Naive thymus-derived CD4-positive, alpha-beta T cell (primary cell): ENCODE results near the gene FGD1. TPM values are rescaled to one million over a fixed set of nuclear protein-coding genes. Genes with fewer than 3 reads are reported as not detected.
"Not testable (repeated sequence)": the region's sequence is repeated elsewhere in the genome, so short reads cannot be mapped to it uniquely, and the experiment has no call there.

Experiments
- ATAC-seq: fragments of 150-1000 bp; cut with Tn5 transposase; 2 replicates; pipeline ENCODE4 v1.10.0; 2021; ENCODE audit warnings: mild to moderate bottlenecking, moderate library complexity
- CTCF ChIA-PET: fragments of 350-600 bp; sonication (Branson Sonifier 250); formaldehyde crosslinking; loops from one replicate; lab custom pipeline; 2021; ENCODE audit warnings: antibody characterized with exemption; lab: Charles Lee
- POLR2A ChIA-PET: fragments of 350-600 bp; sonication (Branson Sonifier 250); formaldehyde crosslinking; loops from one replicate; lab custom pipeline; 2021; ENCODE audit warnings: antibody characterized with exemption, inconsistent platforms; lab: Charles Lee
- DNase-seq, 9 donors: peaks; one replicate each; pipeline versions ENCODE4 v3.0.0 to v3.0.0-alpha.2; 2020 to 2022; ENCODE audit warnings: mixed read lengths in 1 of 9
- H3K27ac ChIP-seq: one replicate; pipeline ENCODE4 v1.7.0; 2013; ENCODE audit warnings: mild to moderate bottlenecking, low read depth, low read length, moderate library complexity
- H3K27me3 ChIP-seq, 2 donors: one replicate each; pipeline ENCODE4 v1.7.0; 2013; ENCODE audit warnings: low read length in 2 of 2, mild to moderate bottlenecking in 2 of 2, moderate library complexity in 2 of 2; ENCODE audit not compliant: control insufficient read depth in 2 of 2, insufficient read depth in 2 of 2
- H3K36me3 ChIP-seq, 3 experiments: 1 replicate in 2 of 3; 2 replicates in 1 of 3; pipeline ENCODE4 v1.7.0; 2013; ENCODE audit warnings: low read length in 3 of 3, mild to moderate bottlenecking in 3 of 3, moderate library complexity in 1 of 3; ENCODE audit not compliant: insufficient read depth in 3 of 3, control insufficient read depth in 2 of 3
- H3K4me1 ChIP-seq, 2 donors: one replicate each; pipeline ENCODE4 v1.7.0; 2013; ENCODE audit warnings: low read length in 2 of 2, mild to moderate bottlenecking in 2 of 2, moderate library complexity in 1 of 2; ENCODE audit not compliant: control insufficient read depth in 2 of 2, insufficient read depth in 2 of 2
- H3K4me3 ChIP-seq: 2 replicates; pipeline ENCODE4 v1.7.0; 2013; ENCODE audit warnings: mild to moderate bottlenecking, low read length
- H3K9me3 ChIP-seq, 3 experiments: 1 replicate in 2 of 3; 2 replicates in 1 of 3; pipeline ENCODE4 v1.7.0; 2013; ENCODE audit warnings: low read length in 3 of 3; ENCODE audit not compliant: control insufficient read depth in 2 of 3
- H3K27ac Mint-ChIP-seq, 9 donors: one replicate each; pipeline ENCODE4 v1.8.0; 2020 to 2022; ENCODE audit warnings: mixed read lengths in 9 of 9, mild to moderate bottlenecking in 8 of 9, moderate library complexity in 5 of 9, inconsistent platforms in 2 of 9
- H3K27me3 Mint-ChIP-seq, 5 donors: one replicate each; pipeline ENCODE4 v1.8.0; 2021 to 2022; ENCODE audit warnings: mixed read lengths in 5 of 5, mild to moderate bottlenecking in 1 of 5
- H3K36me3 Mint-ChIP-seq, 5 donors: one replicate each; pipeline ENCODE4 v1.8.0; 2020 to 2022; ENCODE audit warnings: mixed read lengths in 5 of 5, mild to moderate bottlenecking in 3 of 5, inconsistent platforms in 1 of 5
- H3K4me1 Mint-ChIP-seq, 7 donors: one replicate each; pipeline ENCODE4 v1.8.0; 2020 to 2022; ENCODE audit warnings: mixed read lengths in 7 of 7, mild to moderate bottlenecking in 3 of 7, inconsistent platforms in 1 of 7
- H3K4me3 Mint-ChIP-seq, 10 donors: one replicate each; pipeline ENCODE4 v1.8.0; 2020 to 2022; ENCODE audit warnings: mild to moderate bottlenecking in 10 of 10, mixed read lengths in 10 of 10, moderate library complexity in 6 of 10, inconsistent platforms in 2 of 10
- H3K9me3 Mint-ChIP-seq, 11 donors: one replicate each; pipeline ENCODE4 v1.8.0; 2020 to 2022; ENCODE audit warnings: mixed read lengths in 11 of 11, mild to moderate bottlenecking in 4 of 11, inconsistent platforms in 1 of 11, moderate library complexity in 1 of 11
- intact Hi-C, 2 donors: fragments of 100-400 bp; cut with micrococcal nuclease; formaldehyde crosslinking; loops; one replicate each; pipeline ENCODE4 v1.15.1; 2023
- polyA plus RNA-seq, 2 donors: library from polyadenylated mRNA; unstranded; fragments of 300-500 nt; fragmentation: Illumina TruSeq; gene quantifications; one replicate each; pipeline ENCODE4 v1.2.3, GENCODE V29; 2021
- total RNA-seq, 6 experiments: library from RNA in 5 of 6; stranded (reverse) in 5 of 6; gene quantifications; 1 replicate in 5 of 6; 2 replicates in 1 of 6; pipeline ENCODE4 v1.2.3 and lab custom pipeline; 2021 to 2026

The FGD1 gene
- under 1 TPM in 2 of 5 experiments, not detected in 3; 0.07 to 0.11 TPM for total RNA-seq
- polyA plus RNA-seq: 1 to 10 TPM; 1.0 to 1.1 TPM
- not detected for total RNA-seq (lab: John Stamatoyannopoulos, UW)

GRCh38 chrX:54495814-54496516 is at the start of gene FGD1:
TSS of gene FGD1 (minus strand) at chrX:54496234. CDS start at chrX:54495432, 802 bp downstream.
- no peak within 1 kb of the TSS for H3K27ac ChIP-seq
- H3K4me1 ChIP-seq: no peaks in the 10 kb centered on the region
- H3K9me3 ChIP-seq: no peaks in the 10 kb centered on the region
- H3K4me1 Mint-ChIP-seq: peaks cover 1 to 13% (median 7%) of the 10 kb centered on the region in 7 donors
- H3K27me3 Mint-ChIP-seq: peaks cover 24 to 45% (median 30%) of the 10 kb centered on the region in 5 donors
- peaks cover 0 to 2% (median 0%) of the 10 kb centered on the region in 11 donors for H3K9me3 Mint-ChIP-seq
- DNase-seq (peak in 5 of 9 donors; percentile 8 to 52 (median 19)), ATAC-seq (peak; percentile 29)
- no peaks in the 10 kb centered on the region for H3K36me3 ChIP-seq
- no peak within 1 kb of the TSS for H3K4me3 ChIP-seq
- POLR2A ChIA-PET: no interaction called here
- H3K27ac Mint-ChIP-seq: peak within 1 kb of the TSS in 1 of 9 donors; percentile 23
- H3K4me3 Mint-ChIP-seq: peak within 1 kb of the TSS; percentile 35 to 87 (median 74)
- no peaks in the 10 kb centered on the region for H3K36me3 Mint-ChIP-seq
- CTCF ChIA-PET: no interaction called here
- intact Hi-C loops: no loop called here
- peaks cover 0 to 2% of the 10 kb centered on the region in 2 donors for H3K27me3 ChIP-seq

GRCh38 chrX:54542239-54542638 is 46.2 kb upstream of the FGD1 start:
- H3K9me3 Mint-ChIP-seq, H3K4me3 ChIP-seq, intact Hi-C loops, H3K4me1 Mint-ChIP-seq, DNase-seq, CTCF ChIA-PET, POLR2A ChIA-PET, H3K9me3 ChIP-seq, H3K27ac ChIP-seq, H3K27ac Mint-ChIP-seq, H3K27me3 Mint-ChIP-seq, H3K4me3 Mint-ChIP-seq, H3K4me1 ChIP-seq, ATAC-seq, H3K27me3 ChIP-seq: not testable (repeated sequence)
- H3K36me3 ChIP-seq: peaks cover 4 to 63% (median 5%) of the 10 kb centered on the region in 3 experiments
- peaks cover 4 to 28% (median 23%) of the 10 kb centered on the region in 5 donors for H3K36me3 Mint-ChIP-seq

GRCh38 chrX:54540289-54540688 is 44.3 kb upstream of the FGD1 start:
- CTCF ChIA-PET: no interaction called here
- H3K27me3 ChIP-seq: no peaks in the 10 kb centered on the region
- H3K4me1 ChIP-seq: no peaks in the 10 kb centered on the region
- peaks cover 0 to 13% (median 7%) of the 10 kb centered on the region in 7 donors for H3K4me1 Mint-ChIP-seq
- H3K9me3 Mint-ChIP-seq: peaks cover 0 to 4% (median 0%) of the 10 kb centered on the region in 11 donors
- H3K36me3 Mint-ChIP-seq: peaks cover 4 to 30% (median 24%) of the 10 kb centered on the region in 5 donors
- POLR2A ChIA-PET: no interaction called here
- H3K4me3 Mint-ChIP-seq: no peak overlapping the region
- no peaks in the 10 kb centered on the region for H3K9me3 ChIP-seq
- H3K4me3 ChIP-seq: no peak overlapping the region
- intact Hi-C loops: no loop called here
- DNase-seq (no peak), ATAC-seq (no peak)
- peaks cover 4 to 56% (median 5%) of the 10 kb centered on the region in 3 experiments for H3K36me3 ChIP-seq
- H3K27ac ChIP-seq: no peak overlapping the region
- no peaks in the 10 kb centered on the region for H3K27me3 Mint-ChIP-seq
- H3K27ac Mint-ChIP-seq: no peak overlapping the region

GRCh38 chrX:54534271-54534670 is 38.2 kb upstream of the FGD1 start:
- ChIA-PET CTCF (interaction anchor here (0.8 kb wide), 1 partner anchor 278 kb away, joined by 3 read pairs; no protein-coding TSS in a partner anchor), POLR2A (interaction anchor here (0.6 kb wide), 1 partner anchor 352 kb away, joined by 3 read pairs; no protein-coding TSS in a partner anchor)
- intact Hi-C loops: loop anchor here (5.0 kb wide), 3 partner anchors 273 to 852 kb away; partner anchors contain the start of gene MAGED2 (in 1 of the 2)
- H3K9me3 ChIP-seq: no peaks in the 10 kb centered on the region
- Mint-ChIP-seq H3K9me3 (peaks cover 0 to 5% (median 0%) of the 10 kb centered on the region in 11 donors), H3K27ac (peak overlapping the region in 3 of 9 donors; percentile 26 to 43 (median 36)), H3K4me1 (peaks cover 10 to 56% (median 45%) of the 10 kb centered on the region in 7 donors), H3K36me3 (peaks cover 0 to 17% (median 5%) of the 10 kb centered on the region in 5 donors), H3K4me3 (peak overlapping the region; percentile 6 to 71 (median 28)), H3K27me3 (no peaks in the 10 kb centered on the region)
- ATAC-seq: no peak
- no peaks in the 10 kb centered on the region for H3K27me3 ChIP-seq
- peaks cover 0 to 11% (median 4%) of the 10 kb centered on the region in 3 experiments for H3K36me3 ChIP-seq
- DNase-seq: no peak
- H3K4me3 ChIP-seq: no peak overlapping the region
- H3K27ac ChIP-seq: no peak overlapping the region
- peaks cover 17 to 30% of the 10 kb centered on the region in 2 donors for H3K4me1 ChIP-seq

- Mint-ChIP-seq H3K4me1 (peaks cover 10 to 48% (median 34%) of the 10 kb centered on the region in 7 donors), H3K9me3 (peaks cover 0 to 16% (median 0%) of the 10 kb centered on the region in 11 donors), H3K4me3 (peak overlapping the region; percentile 87 to 97 (median 94)), H3K36me3 (peaks cover 0 to 24% (median 0%) of the 10 kb centered on the region in 5 donors), H3K27me3 (no peaks in the 10 kb centered on the region), H3K27ac (peak overlapping the region; percentile 87 to 99 (median 93))
- H3K36me3 ChIP-seq: no peaks in the 10 kb centered on the region
- peak in 1 of 9 donors; percentile 10 for DNase-seq
- peak; percentile 16 for ATAC-seq
- peak overlapping the region; percentile 82 for H3K27ac ChIP-seq
- peaks cover 17 to 31% of the 10 kb centered on the region in 2 donors for H3K4me1 ChIP-seq
- intact Hi-C loops: loop anchor here (1.0 to 5.0 kb wide), 12 partner anchors 90 to 848 kb away; partner anchors contain the start of genes APEX2 (in 2 of the 2), FAM120C (in 2 of the 2), MAGED2 (in 2 of the 2) and PHF8 (in 2 of the 2)
- POLR2A ChIA-PET: interaction anchor here (0.7 to 3.2 kb wide), 8 partner anchors 39 to 631 kb away, joined by 3 to 21 read pairs (median 8); partner anchors contain the start of genes FAM120C, PHF8 and TSR2
- H3K9me3 ChIP-seq: no peaks in the 10 kb centered on the region
- CTCF ChIA-PET: no interaction called here
- peak overlapping the region; percentile 82 for H3K4me3 ChIP-seq
- H3K27me3 ChIP-seq: no peaks in the 10 kb centered on the region
Observed at GRCh38 chrX:54530357-54530900, 34.4 kb upstream of the FGD1 start.
